AG09309 (cell line): ENCODE results near the gene KCNH4.
A peak's percentile ranks its signal among the peaks of the same experiment; 100 is the strongest.

Experiments
- DNase-seq: peaks from one replicate; pipeline ENCODE4 v3.0.0-alpha.2; 2010; ENCODE audit warnings: low read depth
- H3K4me3 ChIP-seq: 2 replicates; pipeline ENCODE4 v1.5.1; 2011; ENCODE audit warnings: mild to moderate bottlenecking, low read depth, low read length, moderate library complexity; ENCODE audit not compliant: control insufficient read depth
- CTCF ChIP-seq: IDR thresholded peaks from 2 replicates; pipeline ENCODE4 v1.5.1; 2011; ENCODE audit warnings: mild to moderate bottlenecking, low read depth, low read length, inconsistent platforms; ENCODE audit not compliant: insufficient read depth, control insufficient read depth; ENCODE audit errors: missing control alignments

Gene KCNH4

GRCh38 chr17:42117397-42118125, 63.4 kb downstream of the KCNH4 start:
- no peak overlapping the region for H3K4me3 ChIP-seq
- no peak for DNase-seq

GRCh38 chr17:42116705-42117396, 64.1 kb downstream of the KCNH4 start:
- H3K4me3 ChIP-seq, result no peak overlapping the region
- peak; percentile 89 for TF ChIP-seq CTCF
- peak; percentile 44 for DNase-seq

More at GRCh38 chr17:42117397-42118125, 63.4 kb downstream of the KCNH4 start:
- no peak for TF ChIP-seq CTCF

- no peak for DNase-seq
- H3K4me3 ChIP-seq, result no peak overlapping the region
- no peak for TF ChIP-seq CTCF
Measured at GRCh38 chr17:42114118-42114517, 66.8 kb downstream of the KCNH4 start.

- no peak for DNase-seq
- H3K4me3 ChIP-seq, result no peak overlapping the region
- TF ChIP-seq CTCF, result no peak
Measured at GRCh38 chr17:42113293-42114069, 67.5 kb downstream of the KCNH4 start.

GRCh38 chr17:42112552-42113176, 68.3 kb downstream of the KCNH4 start, which contains the start of gene DHX58:
Gene DHX58, minus strand, starts transcription at chr17:42112714. Its CDS starts 822 bp downstream, at chr17:42111892.
- H3K4me3 ChIP-seq, result peak within 1 kb of the TSS; percentile 59
- TF ChIP-seq CTCF, result no peak
- peak; percentile 64 for DNase-seq
